Measurements from ENCODE around the gene KLHL41.
"Not testable (repeated sequence)": the region's sequence is repeated elsewhere in the genome, so short reads cannot be mapped to it uniquely, and the experiment has no call there.

KLHL41 gene

DNA sequence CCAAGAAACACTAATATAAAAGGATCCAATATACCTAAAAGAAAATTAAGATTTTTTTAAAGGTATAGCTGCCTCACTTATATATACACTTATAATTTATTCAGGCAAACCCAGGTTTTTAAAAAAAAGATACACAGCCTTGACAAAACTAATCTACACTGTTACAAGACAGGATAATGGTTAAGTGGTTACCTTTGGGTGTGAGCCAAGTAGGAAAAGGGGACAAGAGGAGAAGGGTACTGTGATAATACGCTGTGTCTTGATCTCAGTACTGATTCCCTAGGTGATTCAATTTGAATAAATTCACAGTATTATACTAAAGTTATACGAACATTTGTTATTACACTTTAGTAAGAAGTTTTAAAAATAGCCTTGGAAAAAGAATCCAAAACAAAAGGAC, 30.6 kb downstream of the KLHL41 start:
- Histone ChIP-seq H3K36me3 (ENCODE audit: control insufficient read depth, insufficient read depth, low read length) (no peaks in the 10 kb centered on the region), H3K27me3 (ENCODE audit: control insufficient read depth, insufficient read depth, low read length) (no peaks in the 10 kb centered on the region), H3K4me3 (ENCODE audit: low read depth, low read length) (no peak overlapping the region), H2AFZ (no peak overlapping the region), H3K4me2 (ENCODE audit: low read length) (no peak overlapping the region), H3K4me1 (no peaks in the 10 kb centered on the region), H3K27ac (no peak overlapping the region), H3K9me3 (ENCODE audit: control insufficient read depth, low read length) (no peaks in the 10 kb centered on the region), H3K79me2 (no peaks in the 10 kb centered on the region), H3K9ac (no peak overlapping the region)
- TF ChIP-seq, protein P1, sequence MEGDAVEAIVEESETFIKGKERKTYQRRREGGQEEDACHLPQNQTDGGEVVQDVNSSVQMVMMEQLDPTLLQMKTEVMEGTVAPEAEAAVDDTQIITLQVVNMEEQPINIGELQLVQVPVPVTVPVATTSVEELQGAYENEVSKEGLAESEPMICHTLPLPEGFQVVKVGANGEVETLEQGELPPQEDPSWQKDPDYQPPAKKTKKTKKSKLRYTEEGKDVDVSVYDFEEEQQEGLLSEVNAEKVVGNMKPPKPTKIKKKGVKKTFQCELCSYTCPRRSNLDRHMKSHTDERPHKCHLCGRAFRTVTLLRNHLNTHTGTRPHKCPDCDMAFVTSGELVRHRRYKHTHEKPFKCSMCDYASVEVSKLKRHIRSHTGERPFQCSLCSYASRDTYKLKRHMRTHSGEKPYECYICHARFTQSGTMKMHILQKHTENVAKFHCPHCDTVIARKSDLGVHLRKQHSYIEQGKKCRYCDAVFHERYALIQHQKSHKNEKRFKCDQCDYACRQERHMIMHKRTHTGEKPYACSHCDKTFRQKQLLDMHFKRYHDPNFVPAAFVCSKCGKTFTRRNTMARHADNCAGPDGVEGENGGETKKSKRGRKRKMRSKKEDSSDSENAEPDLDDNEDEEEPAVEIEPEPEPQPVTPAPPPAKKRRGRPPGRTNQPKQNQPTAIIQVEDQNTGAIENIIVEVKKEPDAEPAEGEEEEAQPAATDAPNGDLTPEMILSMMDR (IDR thresholded peaks at IDR 0.05) = no peak

DNA sequence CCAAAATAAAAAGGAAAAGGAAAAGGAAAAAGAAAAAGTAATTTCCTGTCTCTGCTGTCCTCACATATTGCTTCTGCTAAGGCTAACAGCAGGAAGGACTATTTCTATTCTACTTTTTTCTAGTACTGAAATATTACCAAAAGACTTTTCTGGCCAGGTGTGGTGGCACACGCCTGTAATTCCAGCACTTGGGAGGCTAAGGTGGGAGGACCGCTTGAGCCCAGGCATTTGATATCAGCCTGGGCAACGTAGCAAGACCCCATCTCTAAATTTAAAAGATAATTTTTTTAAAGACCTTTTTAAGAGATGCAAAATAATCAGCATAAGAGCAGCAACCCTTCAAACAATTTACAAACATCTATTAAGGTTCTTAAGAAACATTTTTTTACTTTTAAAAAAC, 32.9 kb downstream of the KLHL41 start:
- no peaks in the 10 kb centered on the region for H3K79me2 ChIP-seq
- H3K27me3 ChIP-seq (ENCODE audit: control insufficient read depth, insufficient read depth, low read length) = no peaks in the 10 kb centered on the region
- no peaks in the 10 kb centered on the region for H3K4me1 ChIP-seq
- H3K4me3 ChIP-seq (ENCODE audit: low read depth, low read length) = no peak overlapping the region
- TF ChIP-seq, protein P1 (IDR thresholded peaks at IDR 0.05) = no peak
- no peaks in the 10 kb centered on the region for H3K9me3 ChIP-seq (ENCODE audit: control insufficient read depth, low read length)
- no peak overlapping the region for H3K9ac ChIP-seq
- no peak overlapping the region for H3K27ac ChIP-seq
- H3K36me3 ChIP-seq (ENCODE audit: control insufficient read depth, insufficient read depth, low read length) = no peaks in the 10 kb centered on the region
- H3K4me2 ChIP-seq (ENCODE audit: low read length) = no peak overlapping the region
- no peak overlapping the region for H2AFZ ChIP-seq

DNA sequence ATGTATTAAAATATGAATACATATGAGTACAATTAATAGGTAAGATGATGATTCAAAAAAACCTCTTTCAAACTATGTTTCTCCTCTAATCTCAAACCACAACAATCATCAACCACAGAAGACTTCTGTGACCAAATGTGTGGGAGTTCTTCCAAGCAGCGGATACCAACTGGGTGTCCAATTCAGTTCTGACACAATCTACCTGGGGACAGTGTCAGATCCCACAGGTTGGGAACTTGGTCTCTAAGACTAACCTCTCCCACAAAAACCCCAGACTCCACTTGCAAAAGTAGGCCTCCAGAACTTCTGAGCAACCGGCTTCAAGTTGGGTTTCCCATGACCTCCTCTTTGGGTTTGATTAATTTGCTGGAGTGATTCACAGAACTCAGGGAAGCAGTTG, 37.3 kb downstream of the KLHL41 start:
- no peak overlapping the region for H2AFZ ChIP-seq
- no peak overlapping the region for H3K27ac ChIP-seq
- H3K9ac ChIP-seq = no peak overlapping the region
- no peak overlapping the region for H3K4me2 ChIP-seq (ENCODE audit: low read length)
- H3K27me3 ChIP-seq (ENCODE audit: control insufficient read depth, insufficient read depth, low read length) = no peaks in the 10 kb centered on the region
- H3K9me3 ChIP-seq (ENCODE audit: control insufficient read depth, low read length) = no peaks in the 10 kb centered on the region
- H3K4me1 ChIP-seq = no peaks in the 10 kb centered on the region
- no peaks in the 10 kb centered on the region for H3K36me3 ChIP-seq (ENCODE audit: control insufficient read depth, insufficient read depth, low read length)
- TF ChIP-seq, protein P1 (IDR thresholded peaks at IDR 0.05) = no peak
- H3K4me3 ChIP-seq (ENCODE audit: low read depth, low read length) = no peak overlapping the region
- no peaks in the 10 kb centered on the region for H3K79me2 ChIP-seq

DNA sequence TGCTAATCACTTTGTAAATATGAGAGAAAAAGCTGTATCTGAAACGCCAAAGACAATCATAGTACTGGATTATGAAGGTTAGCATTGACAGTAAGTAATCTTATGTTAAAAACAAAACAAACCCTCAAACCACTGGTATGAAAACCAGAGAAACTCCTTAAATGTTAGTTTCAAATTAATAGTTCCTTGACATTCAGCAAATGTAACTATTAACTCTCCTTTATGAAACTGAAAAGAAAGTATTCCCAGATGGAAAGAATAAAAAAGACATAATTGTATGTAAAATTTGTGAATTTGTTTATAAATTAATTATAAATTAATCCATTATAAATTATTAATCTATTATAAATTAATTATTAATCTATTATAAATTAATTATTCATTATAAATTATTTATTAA, 51.9 kb downstream of the KLHL41 start:
- H3K27me3 ChIP-seq (ENCODE audit: control insufficient read depth, insufficient read depth, low read length) = no peaks in the 10 kb centered on the region
- no peaks in the 10 kb centered on the region for H3K79me2 ChIP-seq
- no peaks in the 10 kb centered on the region for H3K4me1 ChIP-seq
- H3K4me3 ChIP-seq (ENCODE audit: low read depth, low read length) = no peak overlapping the region
- no peak overlapping the region for H3K4me2 ChIP-seq (ENCODE audit: low read length)
- H3K9me3 ChIP-seq (ENCODE audit: control insufficient read depth, low read length) = no peaks in the 10 kb centered on the region
- TF ChIP-seq, protein P1 (IDR thresholded peaks at IDR 0.05) = no peak
- no peaks in the 10 kb centered on the region for H3K36me3 ChIP-seq (ENCODE audit: control insufficient read depth, insufficient read depth, low read length)
- H2AFZ ChIP-seq = no peak overlapping the region
- H3K9ac ChIP-seq = no peak overlapping the region
- no peak overlapping the region for H3K27ac ChIP-seq

DNA sequence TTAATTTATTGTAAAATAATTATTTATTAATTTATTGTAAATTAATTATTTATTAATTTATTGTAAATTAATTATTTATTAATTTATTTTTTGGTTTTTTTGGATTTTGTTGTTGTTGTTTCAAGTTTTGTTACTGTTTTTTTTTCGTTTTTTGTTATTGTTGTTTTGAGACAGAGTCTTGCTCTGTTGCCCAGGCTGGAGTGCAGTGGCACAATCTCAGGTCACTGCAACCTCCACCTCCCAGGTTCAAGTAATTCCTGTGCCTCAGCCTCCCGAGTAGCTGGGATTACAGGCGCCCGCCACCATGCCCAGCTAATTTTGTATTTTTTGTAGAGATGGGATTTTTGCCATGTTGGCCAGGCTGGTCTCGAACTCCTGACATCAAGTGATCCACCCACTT, 52.6 kb downstream of the KLHL41 start:
- H2AFZ ChIP-seq; H3K9ac ChIP-seq; H3K4me3 ChIP-seq (ENCODE audit: low read depth, low read length); H3K9me3 ChIP-seq (ENCODE audit: control insufficient read depth, low read length); H3K27ac ChIP-seq; H3K36me3 ChIP-seq (ENCODE audit: control insufficient read depth, insufficient read depth, low read length); H3K4me2 ChIP-seq (ENCODE audit: low read length); H3K79me2 ChIP-seq; H3K4me1 ChIP-seq; H3K27me3 ChIP-seq (ENCODE audit: control insufficient read depth, insufficient read depth, low read length): not testable (repeated sequence)
